ENCODE measurements around the gene PTK7.
"Not testable (repeated sequence)": the region's sequence is repeated elsewhere in the genome, so short reads cannot be mapped to it uniquely, and the experiment has no call there.

The PTK7 gene

GRCh38 chr6:43075670-43076463 is at the start of gene PTK7:
TSS of gene PTK7 (plus strand) at chr6:43076314. CDS start at chr6:43076489, 175 bp downstream.
- no peak for DNase-seq (ENCODE audit: low read depth in 2 of 2)

GRCh38 chr6:43026365-43026764 is 49.7 kb upstream of the PTK7 start:
- no peak for DNase-seq (ENCODE audit: low read depth in 2 of 2)

- DNase-seq (ENCODE audit: low read depth in 2 of 2): no peak
These were observed 47.0 kb upstream of the PTK7 start for GRCh38 chr6:43029120-43029519.

- no peak for DNase-seq (ENCODE audit: low read depth in 2 of 2)
These were observed 43.8 kb upstream of the PTK7 start for GRCh38 chr6:43032326-43032725.

- no peak for DNase-seq (ENCODE audit: low read depth in 2 of 2)
These were observed 42.5 kb upstream of the PTK7 start for GRCh38 chr6:43033496-43034189.

- no peak for DNase-seq (ENCODE audit: low read depth in 2 of 2)
These were observed 42.0 kb upstream of the PTK7 start for GRCh38 chr6:43034190-43034525.

- DNase-seq (ENCODE audit: low read depth in 2 of 2): no peak
These were observed 40.5 kb upstream of the PTK7 start for GRCh38 chr6:43035495-43036194.

- no peak for DNase-seq (ENCODE audit: low read depth in 2 of 2)
These were observed 39.4 kb upstream of the PTK7 start for GRCh38 chr6:43036712-43037111.

- DNase-seq (ENCODE audit: low read depth in 2 of 2): no peak
These were observed 38.9 kb upstream of the PTK7 start for GRCh38 chr6:43037197-43037596.

GRCh38 chr6:43037706-43038105 is 38.4 kb upstream of the PTK7 start:
- DNase-seq (ENCODE audit: low read depth in 2 of 2): no peak

GRCh38 chr6:43038727-43039126 is 37.4 kb upstream of the PTK7 start:
- DNase-seq (ENCODE audit: low read depth in 2 of 2): no peak

- DNase-seq (ENCODE audit: low read depth in 2 of 2): no peak
These were observed 35.4 kb upstream of the PTK7 start for GRCh38 chr6:43040542-43041257.

- DNase-seq (ENCODE audit: low read depth in 2 of 2): not testable (repeated sequence)
These were observed 34.6 kb upstream of the PTK7 start for GRCh38 chr6:43041475-43041874.

- DNase-seq (ENCODE audit: low read depth in 2 of 2): no peak
These were observed 32.8 kb upstream of the PTK7 start for GRCh38 chr6:43043310-43043709.

- no peak for DNase-seq (ENCODE audit: low read depth in 2 of 2)
These were observed 30.7 kb upstream of the PTK7 start for GRCh38 chr6:43045371-43045930.

- no peak for DNase-seq (ENCODE audit: low read depth in 2 of 2)
These were observed 28.1 kb upstream of the PTK7 start for GRCh38 chr6:43047998-43048397.

- DNase-seq (ENCODE audit: low read depth in 2 of 2): no peak
These were observed 25.1 kb upstream of the PTK7 start for GRCh38 chr6:43050981-43051380.

GRCh38 chr6:43052225-43052841 is 23.8 kb upstream of the PTK7 start:
- DNase-seq (ENCODE audit: low read depth in 2 of 2): no peak

- DNase-seq (ENCODE audit: low read depth in 2 of 2): peak in 1 of 2 donors; percentile 14
These were observed 23.1 kb upstream of the PTK7 start for GRCh38 chr6:43052842-43053544.

GRCh38 chr6:43053545-43054205 is 22.4 kb upstream of the PTK7 start, which contains the start of gene CUL7:
TSS of gene CUL7 (minus strand) at chr6:43053851. CDS start at chr6:43052788, 1,063 bp downstream.
- DNase-seq (ENCODE audit: low read depth in 2 of 2): peak; percentile 81 to 90
